Posterior vena cava (tissue), 2 donors: ENCODE data around the gene TMEM259. TPM values are rescaled to one million over a fixed set of nuclear protein-coding genes. Genes with fewer than 3 reads are reported as not detected.
"Not testable (repeated sequence)": the region's sequence is repeated elsewhere in the genome, so short reads cannot be mapped to it uniquely, and the experiment has no call there.

Source experiments
- DNase-seq: peaks from one replicate; pipeline ENCODE4 v3.0.0-alpha.2; 2020; ENCODE audit warnings: low spot score
- intact Hi-C, 2 donors: fragments of 100-400 bp; cut with DNase I; formaldehyde crosslinking; loops; one replicate each; pipeline versions ENCODE4 v1.14.1 to v1.14.2; 2022 to 2023
- total RNA-seq, 2 donors: library from RNA; stranded (reverse); fragmentation: NEBNext Ultra II Directional; extraction: Animal tissue kit (Norgen Biotek cat#: 25700); gene quantifications; one replicate each; pipeline ENCODE4 v1.2.1, GENCODE V29; 2021
- donor health status: DM: yes; HTN: yes; CAD: no.
- donor health status: DM: yes; HTN: yes; CAD: no.

TMEM259 gene
- total RNA-seq, 2 donors from 2014 or later: 96.5 to 99.8 TPM

DNA sequence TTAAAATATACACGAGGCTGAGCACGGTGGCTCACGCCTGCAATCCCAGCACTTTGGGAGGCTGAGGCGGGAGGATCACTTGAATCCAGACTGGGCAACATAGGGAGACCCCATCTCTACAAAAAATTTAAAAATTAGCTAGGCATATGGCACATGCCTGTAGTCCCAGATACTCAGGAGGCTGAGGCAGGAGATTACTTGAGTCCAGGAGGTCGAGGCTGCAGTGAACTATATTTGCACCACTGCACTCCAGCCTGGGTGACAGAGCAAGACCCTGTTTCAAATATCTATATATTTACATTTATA is 2.9 kb upstream of the TMEM259 start:
- intact Hi-C loops: loop anchor here in 1 of 2 donors (5.0 kb wide), 1 partner anchor 78 kb away; the partner anchor contains the start of gene GPX4
- not testable (repeated sequence) for DNase-seq

- intact Hi-C loops: loop anchor here in 1 of 2 donors (5.0 to 10.0 kb wide), 2 partner anchors 82 to 165 kb away; partner anchors contain the start of gene GPX4
- no peak for DNase-seq
Observed at GRCh38 chr19:1019980-1020867, 699 bp downstream of the TMEM259 start.

DNA sequence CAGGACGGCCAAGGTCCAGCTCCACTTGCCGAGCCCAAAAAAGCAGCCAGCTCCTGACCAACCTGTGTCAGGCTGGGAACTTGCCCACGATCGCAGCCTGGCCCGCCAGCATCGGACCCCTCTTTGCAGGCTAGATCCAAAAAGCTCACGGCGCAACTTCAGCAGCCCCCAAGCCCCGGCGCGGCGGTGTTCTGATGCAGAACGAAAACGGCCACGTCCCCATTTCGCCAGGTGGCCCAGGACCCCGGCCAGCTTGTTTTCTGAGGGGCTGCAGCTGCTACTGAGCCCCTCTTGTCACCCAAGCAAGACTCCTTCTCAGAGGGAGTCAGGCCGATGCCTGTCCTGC is 1.3 kb downstream of the TMEM259 start:
- intact Hi-C loops: loop anchor here in 1 of 2 donors (10.0 kb wide), 1 partner anchor 165 kb away; no protein-coding TSS in a partner anchor
- no peak for DNase-seq

- intact Hi-C loops: loop anchor here in 1 of 2 donors (10.0 kb wide), 1 partner anchor 166 kb away; no protein-coding TSS in a partner anchor
- no peak for DNase-seq
Observed at GRCh38 chr19:1018932-1019615, 1.8 kb downstream of the TMEM259 start.

GRCh38 chr19:1018393-1018792 is 2.5 kb downstream of the TMEM259 start:
- intact Hi-C loops: loop anchor here in 1 of 2 donors (10.0 kb wide), 1 partner anchor 166 kb away; no protein-coding TSS in a partner anchor
- no peak for DNase-seq

DNA sequence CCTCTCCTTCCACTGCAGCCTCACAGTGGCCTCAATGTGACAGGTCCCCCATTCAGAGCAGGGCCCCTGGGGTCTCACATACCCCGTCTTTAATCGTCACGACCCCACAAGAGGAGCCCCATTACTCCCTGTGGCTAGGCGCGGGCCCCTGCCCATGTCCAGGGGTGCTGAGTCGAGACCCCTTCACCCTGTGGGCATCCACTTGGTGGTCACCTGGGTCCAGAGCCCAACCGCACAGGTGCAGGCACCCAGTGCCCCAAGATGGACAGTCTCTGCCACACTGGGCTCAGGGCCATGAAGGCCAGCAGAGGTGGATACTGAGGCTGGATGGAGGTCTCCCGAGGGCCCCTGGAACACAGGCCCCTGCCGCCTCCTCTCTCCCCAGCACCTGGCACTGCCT is 3.0 kb downstream of the TMEM259 start:
- intact Hi-C loops: loop anchor here in 1 of 2 donors (10.0 kb wide), 1 partner anchor 167 kb away; no protein-coding TSS in a partner anchor
- no peak for DNase-seq

GRCh38 chr19:1017115-1017905 is 3.6 kb downstream of the TMEM259 start:
- no peak for DNase-seq
- intact Hi-C loops: loop anchor here in 1 of 2 donors (10.0 kb wide), 1 partner anchor 167 kb away; no protein-coding TSS in a partner anchor

GRCh38 chr19:1016647-1017114 is 4.2 kb downstream of the TMEM259 start:
- intact Hi-C loops: loop anchor here in 1 of 2 donors (10.0 kb wide), 1 partner anchor 168 kb away; no protein-coding TSS in a partner anchor

GRCh38 chr19:1015782-1016646 is 4.9 kb downstream of the TMEM259 start:
- intact Hi-C loops: loop anchor here in 1 of 2 donors (10.0 kb wide), 1 partner anchor 169 kb away; no protein-coding TSS in a partner anchor
- no peak for DNase-seq

More at GRCh38 chr19:1016647-1017114, 4.2 kb downstream of the TMEM259 start:
- DNase-seq: no peak

- intact Hi-C loops: loop anchor here in 1 of 2 donors (10.0 kb wide), 1 partner anchor 170 kb away; no protein-coding TSS in a partner anchor
- DNase-seq: no peak
Observed at GRCh38 chr19:1015061-1015781, 5.7 kb downstream of the TMEM259 start.

DNA sequence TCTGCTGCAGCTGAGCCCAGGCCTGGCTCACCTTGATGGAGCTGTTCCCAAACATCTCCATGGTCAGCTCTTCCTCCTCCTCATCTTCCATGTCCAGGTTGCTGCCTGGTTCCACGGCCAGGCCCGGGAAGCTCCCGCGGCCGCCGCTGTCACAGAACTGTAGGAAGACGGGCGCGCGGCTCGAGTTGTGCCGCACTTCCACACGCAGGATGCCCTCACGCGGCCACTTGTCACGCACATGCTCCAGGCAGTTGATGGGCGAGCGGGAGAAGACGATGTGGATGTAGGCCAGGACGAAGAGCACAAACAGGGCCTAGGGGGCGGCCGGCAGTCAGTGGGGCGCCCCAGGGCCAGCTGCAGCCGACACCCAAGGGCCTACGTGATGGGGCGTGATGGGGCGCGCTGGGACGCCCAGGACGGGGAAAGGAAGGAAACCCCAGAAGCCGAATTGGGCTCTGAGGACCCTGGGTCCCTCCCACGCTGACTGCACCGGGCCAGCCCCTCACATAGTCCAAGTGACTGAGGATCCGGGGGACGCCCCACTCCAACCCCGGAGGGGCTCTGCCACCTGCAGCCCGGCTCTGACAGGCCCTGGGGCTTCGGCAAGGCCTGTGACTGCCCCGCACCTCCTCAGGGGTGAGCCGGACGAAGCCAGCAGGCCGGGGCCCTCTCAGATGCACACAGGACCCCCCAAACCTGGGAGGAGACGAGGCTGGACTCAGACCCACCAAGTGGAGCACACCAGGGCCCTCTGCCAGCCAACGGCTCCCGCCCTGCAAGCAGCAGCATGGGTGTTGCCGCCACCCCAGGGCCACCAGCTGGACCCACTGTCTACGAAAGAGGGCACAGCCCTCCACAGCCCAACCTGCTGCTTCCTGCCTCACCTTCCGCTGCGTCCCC is 6.5 kb downstream of the TMEM259 start:
- no peak for DNase-seq
- intact Hi-C loops: loop anchor here in 1 of 2 donors (10.0 kb wide), 1 partner anchor 170 kb away; no protein-coding TSS in a partner anchor

- no peak for DNase-seq
- intact Hi-C loops: loop anchor here in 1 of 2 donors (10.0 kb wide), 1 partner anchor 172 kb away; no protein-coding TSS in a partner anchor
Observed at GRCh38 chr19:1013218-1013617, 7.7 kb downstream of the TMEM259 start.

- no peak for DNase-seq
- intact Hi-C loops: loop anchor here in 1 of 2 donors (10.0 kb wide), 1 partner anchor 172 kb away; no protein-coding TSS in a partner anchor
Observed at GRCh38 chr19:1012334-1012733, 8.6 kb downstream of the TMEM259 start.

DNA sequence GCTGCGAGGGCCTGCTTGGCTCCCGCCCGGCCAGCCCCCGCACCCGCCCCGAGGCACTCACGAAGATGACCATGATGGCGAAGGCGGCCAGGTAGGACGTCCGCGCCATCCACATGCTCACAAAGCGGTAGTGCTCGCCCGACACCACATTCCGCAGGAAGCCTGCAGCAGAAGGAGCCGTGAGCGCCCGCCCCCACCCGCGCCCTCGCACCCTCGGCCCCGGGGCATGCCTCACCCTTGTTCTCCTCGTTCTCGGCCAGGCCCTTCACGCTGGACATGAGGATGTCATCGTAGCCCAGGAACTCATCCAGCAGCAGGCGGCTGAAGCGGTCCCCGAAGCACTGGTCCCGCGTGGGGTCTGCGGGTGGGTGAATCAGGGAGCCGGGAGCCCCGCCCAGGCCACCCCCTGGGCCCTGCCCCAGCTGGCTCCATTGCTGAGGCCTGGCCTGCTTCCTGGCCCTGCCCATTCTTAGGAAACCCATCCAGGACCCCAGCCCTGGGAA is 9.0 kb downstream of the TMEM259 start:
- DNase-seq: no peak
- intact Hi-C loops: loop anchor here in 1 of 2 donors (10.0 kb wide), 1 partner anchor 173 kb away; no protein-coding TSS in a partner anchor

DNA sequence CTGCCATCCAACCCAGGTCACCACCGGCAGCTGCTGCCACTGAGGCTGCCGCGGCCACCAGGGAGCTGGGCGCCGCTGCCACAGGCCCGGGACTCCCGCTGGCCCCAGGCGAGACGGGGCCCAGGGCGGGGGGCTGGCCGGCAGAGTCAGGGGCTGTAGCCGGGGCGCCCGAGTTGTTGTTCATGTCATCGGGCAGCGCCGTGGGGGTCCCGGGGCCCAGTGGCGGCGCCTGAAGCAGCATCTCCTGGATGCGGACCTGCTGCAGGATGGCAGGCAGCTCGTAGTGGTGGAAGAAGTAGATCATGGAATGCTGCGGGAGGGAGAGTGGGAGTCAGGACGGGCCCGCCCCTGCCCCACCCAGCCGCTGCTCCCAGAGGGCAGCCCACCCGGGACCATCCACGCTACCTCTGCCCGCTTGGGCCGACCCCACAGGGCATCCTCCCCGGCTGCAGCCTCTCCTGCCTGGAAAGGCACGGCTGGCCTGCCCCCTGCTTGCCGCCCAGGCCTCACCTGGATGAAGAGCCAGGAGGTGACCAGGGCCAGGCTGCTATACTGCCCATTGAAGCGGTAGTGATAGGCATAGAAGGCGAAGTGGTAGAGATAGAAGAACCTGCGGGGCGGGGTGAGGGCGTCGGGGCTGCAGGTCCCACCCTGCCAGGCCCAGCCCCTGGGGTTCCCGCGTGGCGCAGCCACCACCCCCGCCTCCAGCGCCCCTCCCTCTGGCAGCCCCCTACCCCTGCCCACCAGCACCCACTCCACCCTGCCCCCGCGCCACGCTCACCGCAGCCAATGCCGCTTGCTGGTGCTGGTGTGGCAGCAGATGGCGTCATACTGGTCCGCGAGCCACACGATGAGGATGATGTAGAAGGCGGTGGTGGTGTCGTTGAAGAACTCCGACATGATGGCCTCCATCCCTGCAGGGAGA is 10.1 kb downstream of the TMEM259 start:
- no peak for DNase-seq
- intact Hi-C loops: loop anchor here in 1 of 2 donors (10.0 kb wide), 1 partner anchor 174 kb away; no protein-coding TSS in a partner anchor
